GM12878 (cell line): Measurements from ENCODE around the gene TNFRSF8. TPM values are rescaled to one million over a fixed set of nuclear protein-coding genes. Genes with fewer than 3 reads are reported as not detected.

Experiments used
- ATAC-seq: fragments of 200-7000 bp; cut with Tn5 transposase; 3 replicates; pipeline ENCODE4 v1.9.1; 2020; ENCODE audit warnings: mild to moderate bottlenecking, moderate library complexity
- BruUV-seq: library from RNA; stranded (reverse); fragments of 400-500 nt; replicated peaks from 2 replicates; lab custom pipeline; 2021; lab: Mats Ljungman, UMichigan
- CTCF ChIA-PET: fragments of 300-600 bp; sonication (Branson Sonifier 250); formaldehyde crosslinking; extraction: SDS; loops from one replicate; lab custom pipeline; 2021; ENCODE audit warnings: inconsistent platforms; lab: Yijun Ruan, JAX
- POLR2A ChIA-PET: fragments of 350-600 bp; formaldehyde crosslinking; extraction: SDS; loops from one replicate; lab custom pipeline; 2021; ENCODE audit warnings: inconsistent platforms; lab: Charles Lee
- RAD21 ChIA-PET: fragments of 300-600 bp; sonication (Branson Sonifier 250); formaldehyde crosslinking; loops from one replicate; lab custom pipeline; 2023; ENCODE audit warnings: antibody characterized with exemption; ENCODE audit not compliant: unreplicated experiment; lab: Charles Lee
- SMC1A ChIA-PET: fragments of 300-600 bp; sonication (Branson Sonifier 250); formaldehyde crosslinking; loops from one replicate; lab custom pipeline; 2023; ENCODE audit not compliant: unreplicated experiment, uncharacterized antibody; lab: Charles Lee
- DNase-seq: peaks from one replicate; pipeline ENCODE4 v3.0.0-alpha.2; 2011; ENCODE audit warnings: low read depth, low spot score
- FAIRE-seq: peaks from 3 replicates; lab custom pipeline; 2011; peaks lifted over from hg19 to GRCh38; lab: Jason Lieb, UNC
- H2AFZ ChIP-seq: 2 replicates; pipeline ENCODE4 v1.6.0; 2011; ENCODE audit warnings: low read depth, low read length, control low read depth; ENCODE audit not compliant: control insufficient read depth
- H3K27ac ChIP-seq: 2 replicates; pipeline ENCODE4 v1.5.1; 2011; ENCODE audit warnings: control low read depth; ENCODE audit not compliant: control insufficient read depth, insufficient read depth
- H3K27me3 ChIP-seq, 2 experiments: replicated peaks in 1 of 2; 2 replicates each; pipeline versions ENCODE4 v1.6.0 to v1.6.1; 2011; ENCODE audit warnings: low read length in 1 of 2; ENCODE audit not compliant: control insufficient read depth in 2 of 2, insufficient read depth in 2 of 2
- H3K36me3 ChIP-seq, 2 experiments: 2 replicates each; pipeline ENCODE4 v1.5.1; 2011; ENCODE audit warnings: low read length in 1 of 2; ENCODE audit not compliant: control insufficient read depth in 2 of 2, insufficient read depth in 2 of 2
- H3K4me1 ChIP-seq: 2 replicates; pipeline ENCODE4 v1.6.1; 2011; ENCODE audit warnings: mild to moderate bottlenecking, low read length, moderate library complexity, mixed read lengths; ENCODE audit not compliant: control insufficient read depth, insufficient read depth
- H3K4me2 ChIP-seq: 2 replicates; pipeline ENCODE4 v1.6.0; 2011; ENCODE audit warnings: control low read depth; ENCODE audit not compliant: control insufficient read depth, insufficient read depth
- H3K4me3 ChIP-seq: fragments of 200-600 bp; sonication (generic); 2 replicates; pipeline ENCODE4 v1.5.1; 2016
- H3K79me2 ChIP-seq: 2 replicates; pipeline ENCODE4 v1.6.0; 2011; ENCODE audit warnings: low read length; ENCODE audit not compliant: control insufficient read depth, insufficient read depth
- H3K9ac ChIP-seq: 2 replicates; pipeline ENCODE4 v1.8.0; 2011; ENCODE audit warnings: low read length, control low read depth, mixed read lengths; ENCODE audit not compliant: control insufficient read depth, insufficient read depth
- H3K9me3 ChIP-seq: replicated peaks from 3 replicates; pipeline ENCODE4 v1.5.1; 2011; ENCODE audit warnings: mild to moderate bottlenecking, low read length; ENCODE audit not compliant: control insufficient read depth, insufficient read depth
- H4K20me1 ChIP-seq: 2 replicates; pipeline ENCODE4 v1.6.0; 2011; ENCODE audit not compliant: control insufficient read depth, insufficient read depth
- BACH1 ChIP-seq: fragments of 450-650 bp; IDR thresholded peaks from 2 replicates; pipeline ENCODE4 v1.6.1; 2017; ENCODE audit warnings: mild to moderate bottlenecking, borderline replicate concordance
- CBFB ChIP-seq: IDR thresholded peaks from 2 replicates; pipeline ENCODE4 v1.6.1; 2016; ENCODE audit warnings: antibody characterized with exemption, low read depth
- CHD1 ChIP-seq: IDR thresholded peaks from 2 replicates; pipeline ENCODE4 v1.6.1; 2012; ENCODE audit warnings: low read depth, low read length, improper control_type of control experiment
- IKZF1 ChIP-seq: fragments of 450-650 bp; conservative IDR thresholded peaks from 2 replicates; pipeline ENCODE4 v1.6.1; 2017; ENCODE audit warnings: antibody characterized with exemption, mild to moderate bottlenecking
- JUND ChIP-seq: IDR thresholded peaks from 2 replicates; pipeline ENCODE4 v1.6.1; 2012; ENCODE audit warnings: low read depth, mild to moderate bottlenecking, low read length, improper control_type of control experiment, moderate library complexity
- KAT2A ChIP-seq: conservative IDR thresholded peaks from 2 replicates; pipeline ENCODE4 v1.6.1; 2011; ENCODE audit warnings: low read depth, low read length; ENCODE audit not compliant: control insufficient read depth
- RBBP5 ChIP-seq: fragments of 200-600 bp; sonication (generic); conservative IDR thresholded peaks from 2 replicates; pipeline ENCODE4 v1.6.1; 2016
- SMC3 ChIP-seq: IDR thresholded peaks from 2 replicates; pipeline ENCODE4 v1.6.1; 2011; ENCODE audit warnings: low read length, improper control_type of control experiment, borderline replicate concordance
- WGBS: methylation state at CpG from one replicate; pipeline ENCODE4 v1.1.6; 2016; ENCODE audit warnings: low lambda C conversion rate; ENCODE audit not compliant: insufficient replicate concordance, insufficient coverage; ENCODE audit errors: missing lambda C conversion rate; 5-methylcytosine and 5-hydroxymethylcytosine counted together
- in situ Hi-C: fragments of 300-500 bp; cut with MboI; formaldehyde crosslinking; loops from 9 replicates; pipeline ENCODE4 v1.14.3; 2018; ENCODE audit warnings: mixed read lengths
- intact Hi-C: fragments of 100-400 bp; cut with micrococcal nuclease; formaldehyde crosslinking; loops from one replicate; pipeline ENCODE4 v1.14.2; 2022; ENCODE audit not compliant: unreplicated experiment
- polyA plus RNA-seq, 11 experiments: library from polyadenylated mRNA; depleted of rRNA in 4 of 11; unstranded in 6 of 11; stranded (reverse) in 5 of 11; fragments of >200 nt; fragmentation: Nextera tagmentation in 4 of 11; fragmentation: Illumina TruSeq in 1 of 11; extraction: Ambion mirVana in 4 of 11; extraction: Trizol in 1 of 11; gene quantifications; 1 replicate in 1 of 11; 2 replicates in 10 of 11; pipeline versions ENCODE4 v1.2.1 to v1.2.3, GENCODE V29; 2011 to 2016; ENCODE audit warnings: inconsistent platforms in 2 of 11, missing spikeins in 2 of 11, low read depth in 1 of 11
- total RNA-seq, 4 experiments: library from RNA; depleted of rRNA in 3 of 4; stranded (reverse); fragments of >200 nt in 3 of 4; fragmentation: Illumina TruSeq in 1 of 4; extraction: Trizol in 1 of 4; gene quantifications; 2 replicates each; pipeline versions ENCODE4 v1.2.1 to v1.2.3, GENCODE V29; 2013 to 2021
- TF ChIP-seq, protein P1 (sequence below): fragments of 450-650 bp; IDR thresholded peaks from 2 replicates; pipeline ENCODE4 v1.6.1; 2016; ENCODE audit warnings: mild to moderate bottlenecking
- TF ChIP-seq, protein P2 (sequence below): fragments of 450-650 bp; IDR thresholded peaks from 2 replicates; pipeline ENCODE4 v1.6.1; 2017; ENCODE audit warnings: antibody characterized with exemption, mild to moderate bottlenecking, moderate library complexity
- TF ChIP-seq, protein P3 (sequence below): IDR thresholded peaks from 2 replicates; pipeline ENCODE4 v1.6.1; 2012; ENCODE audit warnings: low read depth, low read length, improper control_type of control experiment

TNFRSF8 gene
- total and polyA plus RNA-seq, 10 of the 15 experiments (the other 5 are each of a cell fraction or from before 2014, with no cell fraction given): 9.8 to 114 (median 58.8) TPM

DNA sequence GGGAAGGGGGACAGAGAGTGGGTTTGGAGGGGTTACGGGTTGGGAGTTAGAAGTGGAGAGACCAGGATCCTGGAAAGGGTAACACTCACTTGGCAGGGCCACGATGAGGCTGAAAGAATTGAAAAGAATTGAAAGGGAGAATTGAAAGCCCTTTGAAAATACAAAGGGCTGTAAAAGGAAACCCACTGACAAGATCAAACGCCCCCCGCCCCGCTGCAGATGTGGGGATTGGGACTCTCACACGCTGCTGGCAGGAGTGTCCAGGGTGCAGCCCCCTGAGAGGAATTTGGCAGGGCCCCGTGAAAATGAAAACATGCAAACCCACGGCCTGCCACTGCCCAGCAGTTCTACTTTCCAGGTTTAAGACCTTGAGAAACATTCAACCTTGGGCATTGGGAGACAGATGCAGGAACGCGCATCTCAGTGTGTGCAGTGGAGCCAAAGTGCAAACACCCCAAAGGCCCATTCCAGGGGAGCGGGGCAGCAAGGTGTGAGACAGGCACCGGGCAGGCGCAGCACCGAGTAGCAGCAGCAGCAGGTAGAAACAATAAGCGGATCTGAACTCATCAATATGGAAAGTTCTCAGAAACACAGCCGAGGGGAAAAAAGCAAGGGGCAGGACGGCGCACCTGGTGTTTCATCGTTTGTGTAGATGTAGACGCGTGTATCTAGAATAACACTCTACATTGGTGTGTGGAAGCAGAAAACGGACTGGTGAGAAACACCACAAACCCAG, 95.4 kb downstream of the TNFRSF8 start:
- Histone ChIP-seq H3K4me3 (no peak overlapping the region), H4K20me1 (no peaks in the 10 kb centered on the region), H2AFZ (no peak overlapping the region), H3K79me2 (no peaks in the 10 kb centered on the region), H3K27me3 (no peaks in the 10 kb centered on the region), H3K36me3 (no peaks in the 10 kb centered on the region), H3K27ac (peak overlapping the region; percentile 65), H3K4me2 (peak overlapping the region; percentile 56), H3K4me1 (peaks cover 66% of the 10 kb centered on the region), H3K9me3 (no peaks in the 10 kb centered on the region), H3K9ac (peak overlapping the region; percentile 49)
- BruUV-seq: no TSS peak
- ATAC-seq (no peak), FAIRE-seq (no peak), DNase-seq (no peak)
- WGBS: 63% methylated on average over 22 of the region's 22 CpGs
- TF ChIP-seq SMC3 (no peak), IKZF1 (0 out of 2 replicates have a peak, but pooled peaks have one; percentile 20), CBFB (no peak), RBBP5 (no peak), CHD1 (no peak), BACH1 (no peak), JUND (no peak), KAT2A (no peak)
- TF ChIP-seq, protein P1, sequence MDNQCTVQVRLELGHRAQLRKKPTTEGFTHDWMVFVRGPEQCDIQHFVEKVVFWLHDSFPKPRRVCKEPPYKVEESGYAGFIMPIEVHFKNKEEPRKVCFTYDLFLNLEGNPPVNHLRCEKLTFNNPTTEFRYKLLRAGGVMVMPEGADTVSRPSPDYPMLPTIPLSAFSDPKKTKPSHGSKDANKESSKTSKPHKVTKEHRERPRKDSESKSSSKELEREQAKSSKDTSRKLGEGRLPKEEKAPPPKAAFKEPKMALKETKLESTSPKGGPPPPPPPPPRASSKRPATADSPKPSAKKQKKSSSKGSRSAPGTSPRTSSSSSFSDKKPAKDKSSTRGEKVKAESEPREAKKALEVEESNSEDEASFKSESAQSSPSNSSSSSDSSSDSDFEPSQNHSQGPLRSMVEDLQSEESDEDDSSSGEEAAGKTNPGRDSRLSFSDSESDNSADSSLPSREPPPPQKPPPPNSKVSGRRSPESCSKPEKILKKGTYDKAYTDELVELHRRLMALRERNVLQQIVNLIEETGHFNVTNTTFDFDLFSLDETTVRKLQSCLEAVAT: peak; percentile 69
- TF ChIP-seq, protein P2, sequence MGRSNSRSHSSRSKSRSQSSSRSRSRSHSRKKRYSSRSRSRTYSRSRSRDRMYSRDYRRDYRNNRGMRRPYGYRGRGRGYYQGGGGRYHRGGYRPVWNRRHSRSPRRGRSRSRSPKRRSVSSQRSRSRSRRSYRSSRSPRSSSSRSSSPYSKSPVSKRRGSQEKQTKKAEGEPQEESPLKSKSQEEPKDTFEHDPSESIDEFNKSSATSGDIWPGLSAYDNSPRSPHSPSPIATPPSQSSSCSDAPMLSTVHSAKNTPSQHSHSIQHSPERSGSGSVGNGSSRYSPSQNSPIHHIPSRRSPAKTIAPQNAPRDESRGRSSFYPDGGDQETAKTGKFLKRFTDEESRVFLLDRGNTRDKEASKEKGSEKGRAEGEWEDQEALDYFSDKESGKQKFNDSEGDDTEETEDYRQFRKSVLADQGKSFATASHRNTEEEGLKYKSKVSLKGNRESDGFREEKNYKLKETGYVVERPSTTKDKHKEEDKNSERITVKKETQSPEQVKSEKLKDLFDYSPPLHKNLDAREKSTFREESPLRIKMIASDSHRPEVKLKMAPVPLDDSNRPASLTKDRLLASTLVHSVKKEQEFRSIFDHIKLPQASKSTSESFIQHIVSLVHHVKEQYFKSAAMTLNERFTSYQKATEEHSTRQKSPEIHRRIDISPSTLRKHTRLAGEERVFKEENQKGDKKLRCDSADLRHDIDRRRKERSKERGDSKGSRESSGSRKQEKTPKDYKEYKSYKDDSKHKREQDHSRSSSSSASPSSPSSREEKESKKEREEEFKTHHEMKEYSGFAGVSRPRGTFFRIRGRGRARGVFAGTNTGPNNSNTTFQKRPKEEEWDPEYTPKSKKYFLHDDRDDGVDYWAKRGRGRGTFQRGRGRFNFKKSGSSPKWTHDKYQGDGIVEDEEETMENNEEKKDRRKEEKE: no peak
- TF ChIP-seq, protein P3, sequence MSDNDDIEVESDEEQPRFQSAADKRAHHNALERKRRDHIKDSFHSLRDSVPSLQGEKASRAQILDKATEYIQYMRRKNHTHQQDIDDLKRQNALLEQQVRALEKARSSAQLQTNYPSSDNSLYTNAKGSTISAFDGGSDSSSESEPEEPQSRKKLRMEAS: no peak
- RAD21 ChIA-PET: interaction anchor here (0.6 to 2.3 kb wide), 7 partner anchors 10 to 138 kb away, joined by 3 to 24 read pairs (median 4); no protein-coding TSS in a partner anchor
- in situ Hi-C loops (loop anchor here (25.0 kb wide), 1 partner anchor 1579 kb away; no protein-coding TSS in a partner anchor), intact Hi-C loops (no loop called here)
- POLR2A ChIA-PET: interaction anchor here (2.0 to 5.2 kb wide), 3 partner anchors 9 to 11 kb away, joined by 13 to 166 read pairs (median 20); no protein-coding TSS in a partner anchor
- SMC1A ChIA-PET: interaction anchor here (1.8 to 20.8 kb wide), 3 partner anchors 9 to 12 kb away, joined by 10 to 347 read pairs (median 21); no protein-coding TSS in a partner anchor
- CTCF ChIA-PET: no interaction called here
